ENCODE data around the gene PSMD11. TPM values are rescaled to one million over a fixed set of nuclear protein-coding genes. Genes with fewer than 3 reads are reported as not detected.

The PSMD11 gene
- polyA plus RNA-seq, 1 of the 3 experiments (the other 2 are of a cell fraction), result 63.1 TPM

DNA sequence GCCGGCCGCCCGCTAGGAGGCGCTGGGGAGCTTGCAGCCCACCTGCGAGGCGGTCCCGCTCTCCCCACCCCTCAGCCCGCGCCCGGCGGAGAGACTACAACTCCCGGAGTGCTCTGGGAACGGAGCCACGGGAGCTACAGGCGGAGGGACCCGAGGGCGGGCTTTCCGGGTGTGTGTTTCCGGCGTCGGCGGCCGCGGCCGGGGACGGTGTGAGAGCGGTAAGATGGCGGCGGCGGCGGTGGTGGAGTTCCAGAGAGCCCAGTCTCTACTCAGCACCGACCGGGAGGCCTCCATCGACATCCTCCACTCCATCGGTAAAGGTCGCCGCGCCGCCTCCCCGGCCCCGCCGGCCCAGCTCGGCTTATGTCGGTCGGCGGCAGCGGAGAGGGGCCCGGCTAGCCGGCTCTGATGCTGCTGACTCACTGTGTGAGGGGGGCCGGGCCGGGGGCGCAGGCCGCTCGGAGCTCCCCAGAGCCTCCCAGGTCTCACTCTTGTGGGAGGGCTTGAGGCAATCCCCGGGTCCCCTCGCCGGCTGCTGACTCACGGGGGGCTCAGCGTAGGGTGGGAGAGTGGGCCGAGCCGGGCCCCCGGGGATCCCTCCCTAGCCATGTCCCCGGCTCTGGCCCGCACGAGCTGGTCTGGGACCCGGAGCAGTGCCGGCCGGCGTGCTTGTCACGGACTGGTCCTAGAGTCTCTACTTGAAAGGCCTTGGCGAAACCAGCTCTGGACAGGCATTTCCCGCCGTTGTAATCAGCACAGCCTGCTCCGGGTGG, at the start of gene PSMD11 (continued):
- TF ChIP-seq EP300 (IDR thresholded peaks at IDR 0.05; ENCODE audit: borderline replicate concordance in 1 of 2, low read depth in 1 of 2, low read length in 1 of 2), result peak in 1 of 2 experiments; percentile 24; a peak in 1 of 4 replicates

DNA sequence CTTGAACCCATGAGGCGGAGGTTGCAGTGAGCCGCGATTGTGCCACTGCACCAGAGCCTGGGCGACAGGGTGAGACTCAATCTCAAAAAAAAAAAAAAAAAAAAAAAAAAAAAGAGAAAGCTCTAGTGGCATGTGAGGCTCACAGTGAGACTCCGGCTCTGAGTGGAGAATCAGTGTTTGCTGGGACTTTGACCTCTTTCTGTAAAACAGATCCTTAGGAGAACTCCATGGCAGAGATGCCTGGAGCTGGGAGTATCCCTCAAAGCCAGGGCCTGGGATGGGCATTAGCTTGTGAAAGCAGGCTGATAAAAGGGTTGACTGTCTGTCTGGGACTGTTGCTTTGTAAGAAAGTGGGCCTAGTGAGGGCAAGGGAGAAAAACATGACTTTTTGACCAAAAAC, 48.0 kb upstream of the PSMD11 start:
- Histone ChIP-seq H3K27me3 (ENCODE audit: insufficient read depth) (no peaks in the 10 kb centered on the region), H3F3A (replicated peaks; ENCODE audit: insufficient read depth) (peaks cover 29% of the 10 kb centered on the region), H3K4me1 (ENCODE audit: control insufficient read depth in 1 of 2, insufficient read depth in 2 of 2, low read depth in 1 of 2, low read length in 1 of 2) (no peaks in the 10 kb centered on the region), H3K9me3 (no peaks in the 10 kb centered on the region), H3K9ac (no peak overlapping the region), H3K4me3 (ENCODE audit: low read depth in 2 of 2, low read length in 1 of 2) (no peak overlapping the region), H3K4me2 (no peak overlapping the region), H3K27ac (ENCODE audit: low read depth in 2 of 2, low read length in 1 of 2) (no peak overlapping the region), H2AFZ (ENCODE audit: low read depth) (no peak overlapping the region), H4K20me1 (ENCODE audit: insufficient read depth) (no peaks in the 10 kb centered on the region), H3K9me2 (no peaks in the 10 kb centered on the region), H3K79me2 (ENCODE audit: insufficient read depth) (no peaks in the 10 kb centered on the region), H3K36me3 (replicated peaks in 1 of 2; ENCODE audit: control insufficient read depth in 1 of 2, insufficient read depth in 2 of 2, low read length in 1 of 2) (peaks cover 0 to 16% of the 10 kb centered on the region in 2 experiments)
- DNase-seq, result no peak
- CTCF ChIA-PET, result no interaction called here
- TF ChIP-seq FOXM1 (IDR thresholded peaks at IDR 0.05; ENCODE audit: low read depth) (no peak), NFIC (IDR thresholded peaks at IDR 0.05; ENCODE audit: borderline replicate concordance) (no peak), RFX5 (IDR thresholded peaks at IDR 0.05; ENCODE audit: low read length) (no peak), RCOR1 (IDR thresholded peaks at IDR 0.05; ENCODE audit: low read length) (no peak), RXRA (IDR thresholded peaks at IDR 0.05; ENCODE audit: borderline replicate concordance, low read depth) (no peak), CHD2 (IDR thresholded peaks at IDR 0.05; ENCODE audit: low read length, partially characterized antibody) (no peak), GATA2 (CRISPR knock-in tag; IDR thresholded peaks at IDR 0.05) (no peak), NRF1 (IDR thresholded peaks at IDR 0.05; ENCODE audit: low read depth, low read length) (no peak), TEAD4 (IDR thresholded peaks at IDR 0.05; ENCODE audit: borderline replicate concordance, insufficient read depth) (no peak), MXI1 (IDR thresholded peaks at IDR 0.05; ENCODE audit: low read depth, low read length) (no peak)
- TF ChIP-seq, protein P1, sequence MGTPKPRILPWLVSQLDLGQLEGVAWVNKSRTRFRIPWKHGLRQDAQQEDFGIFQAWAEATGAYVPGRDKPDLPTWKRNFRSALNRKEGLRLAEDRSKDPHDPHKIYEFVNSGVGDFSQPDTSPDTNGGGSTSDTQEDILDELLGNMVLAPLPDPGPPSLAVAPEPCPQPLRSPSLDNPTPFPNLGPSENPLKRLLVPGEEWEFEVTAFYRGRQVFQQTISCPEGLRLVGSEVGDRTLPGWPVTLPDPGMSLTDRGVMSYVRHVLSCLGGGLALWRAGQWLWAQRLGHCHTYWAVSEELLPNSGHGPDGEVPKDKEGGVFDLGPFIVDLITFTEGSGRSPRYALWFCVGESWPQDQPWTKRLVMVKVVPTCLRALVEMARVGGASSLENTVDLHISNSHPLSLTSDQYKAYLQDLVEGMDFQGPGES (IDR thresholded peaks at IDR 0.05; ENCODE audit: low read depth, low read length), result no peak
- WGBS (ENCODE audit: low lambda C conversion rate), result 98% methylated on average over 5 of the region's 5 CpGs
- POLR2A ChIA-PET, result no interaction called here

DNA sequence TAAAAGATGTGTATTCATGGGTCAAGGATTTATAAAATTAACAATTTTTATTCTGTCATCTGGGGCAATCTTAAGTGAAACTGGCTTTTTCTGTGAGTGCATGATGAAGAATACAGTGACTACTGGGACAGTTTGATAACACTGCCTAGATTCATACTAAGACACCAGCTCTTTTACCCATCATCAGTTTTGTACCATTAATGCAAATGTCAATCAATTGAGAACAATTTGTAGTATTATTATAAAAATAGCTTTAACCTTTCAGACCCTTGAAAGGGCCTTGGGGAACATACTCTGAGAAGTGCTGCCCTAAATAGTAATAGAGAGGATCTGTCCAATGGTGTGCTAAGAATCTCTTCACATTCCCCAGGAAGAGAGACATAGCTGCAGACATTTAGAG, 45.4 kb upstream of the PSMD11 start:
- CTCF ChIA-PET, result interaction anchor here (0.8 to 1.3 kb wide), 2 partner anchors 11 to 14 kb away, joined by 4 read pairs; no protein-coding TSS in a partner anchor
- Histone ChIP-seq H3K9ac (no peak overlapping the region), H3K9me2 (no peaks in the 10 kb centered on the region), H2AFZ (ENCODE audit: low read depth) (no peak overlapping the region), H3K27ac (ENCODE audit: low read depth in 2 of 2, low read length in 1 of 2) (no peak overlapping the region), H3K4me2 (no peak overlapping the region), H3K9me3 (no peaks in the 10 kb centered on the region), H3K36me3 (replicated peaks in 1 of 2; ENCODE audit: control insufficient read depth in 1 of 2, insufficient read depth in 2 of 2, low read length in 1 of 2) (peaks cover 0 to 3% of the 10 kb centered on the region in 2 experiments), H3F3A (replicated peaks; ENCODE audit: insufficient read depth) (peaks cover 16% of the 10 kb centered on the region), H3K4me1 (ENCODE audit: control insufficient read depth in 1 of 2, insufficient read depth in 2 of 2, low read depth in 1 of 2, low read length in 1 of 2) (no peaks in the 10 kb centered on the region), H3K4me3 (ENCODE audit: low read depth in 2 of 2, low read length in 1 of 2) (no peak overlapping the region), H4K20me1 (ENCODE audit: insufficient read depth) (no peaks in the 10 kb centered on the region), H3K27me3 (ENCODE audit: insufficient read depth) (no peaks in the 10 kb centered on the region), H3K79me2 (ENCODE audit: insufficient read depth) (no peaks in the 10 kb centered on the region)
- POLR2A ChIA-PET, result no interaction called here
- no peak for DNase-seq
- TF ChIP-seq ELF1 (IDR thresholded peaks at IDR 0.05) (no peak), MXI1 (IDR thresholded peaks at IDR 0.05; ENCODE audit: low read depth, low read length) (no peak), NFIC (IDR thresholded peaks at IDR 0.05; ENCODE audit: borderline replicate concordance) (no peak), RXRA (IDR thresholded peaks at IDR 0.05; ENCODE audit: borderline replicate concordance, low read depth) (no peak), SIN3A (IDR thresholded peaks at IDR 0.05; ENCODE audit: borderline replicate concordance, low read depth, low read length) (no peak), TCF12 (IDR thresholded peaks at IDR 0.05) (no peak), EZH2phosphoT487 (IDR thresholded peaks at IDR 0.05; ENCODE audit: borderline replicate concordance, low read depth) (no peak), MEF2A (IDR thresholded peaks at IDR 0.05; ENCODE audit: borderline replicate concordance, low read depth) (no peak), GATA2 (CRISPR knock-in tag; IDR thresholded peaks at IDR 0.05) (no peak), TAF1 (IDR thresholded peaks at IDR 0.05; ENCODE audit: borderline replicate concordance, low read depth, low read length) (no peak)
- TF ChIP-seq, protein P2, sequence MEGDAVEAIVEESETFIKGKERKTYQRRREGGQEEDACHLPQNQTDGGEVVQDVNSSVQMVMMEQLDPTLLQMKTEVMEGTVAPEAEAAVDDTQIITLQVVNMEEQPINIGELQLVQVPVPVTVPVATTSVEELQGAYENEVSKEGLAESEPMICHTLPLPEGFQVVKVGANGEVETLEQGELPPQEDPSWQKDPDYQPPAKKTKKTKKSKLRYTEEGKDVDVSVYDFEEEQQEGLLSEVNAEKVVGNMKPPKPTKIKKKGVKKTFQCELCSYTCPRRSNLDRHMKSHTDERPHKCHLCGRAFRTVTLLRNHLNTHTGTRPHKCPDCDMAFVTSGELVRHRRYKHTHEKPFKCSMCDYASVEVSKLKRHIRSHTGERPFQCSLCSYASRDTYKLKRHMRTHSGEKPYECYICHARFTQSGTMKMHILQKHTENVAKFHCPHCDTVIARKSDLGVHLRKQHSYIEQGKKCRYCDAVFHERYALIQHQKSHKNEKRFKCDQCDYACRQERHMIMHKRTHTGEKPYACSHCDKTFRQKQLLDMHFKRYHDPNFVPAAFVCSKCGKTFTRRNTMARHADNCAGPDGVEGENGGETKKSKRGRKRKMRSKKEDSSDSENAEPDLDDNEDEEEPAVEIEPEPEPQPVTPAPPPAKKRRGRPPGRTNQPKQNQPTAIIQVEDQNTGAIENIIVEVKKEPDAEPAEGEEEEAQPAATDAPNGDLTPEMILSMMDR (IDR thresholded peaks at IDR 0.05), result no peak
- TF ChIP-seq, protein P3, sequence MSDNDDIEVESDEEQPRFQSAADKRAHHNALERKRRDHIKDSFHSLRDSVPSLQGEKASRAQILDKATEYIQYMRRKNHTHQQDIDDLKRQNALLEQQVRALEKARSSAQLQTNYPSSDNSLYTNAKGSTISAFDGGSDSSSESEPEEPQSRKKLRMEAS (IDR thresholded peaks at IDR 0.05; ENCODE audit: low read depth), result no peak
- TF ChIP-seq, protein P4, sequence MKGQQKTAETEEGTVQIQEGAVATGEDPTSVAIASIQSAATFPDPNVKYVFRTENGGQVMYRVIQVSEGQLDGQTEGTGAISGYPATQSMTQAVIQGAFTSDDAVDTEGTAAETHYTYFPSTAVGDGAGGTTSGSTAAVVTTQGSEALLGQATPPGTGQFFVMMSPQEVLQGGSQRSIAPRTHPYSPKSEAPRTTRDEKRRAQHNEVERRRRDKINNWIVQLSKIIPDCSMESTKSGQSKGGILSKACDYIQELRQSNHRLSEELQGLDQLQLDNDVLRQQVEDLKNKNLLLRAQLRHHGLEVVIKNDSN (IDR thresholded peaks at IDR 0.05; ENCODE audit: borderline replicate concordance, low read depth), result no peak

All from SK-N-SH (cell line).